Esophagus muscularis mucosa (tissue), 3 donors: ENCODE results near the gene LCN2.

Source experiments
- CTCF ChIP-seq, 3 experiments: fragments of 200-600 bp in 2 of 3; fragments of 450-650 bp in 1 of 3; sonication (generic) in 2 of 3; IDR thresholded peaks; one replicate each; pipeline ENCODE4 v1.5.1; 2017 to 2019; ENCODE audit warnings: antibody characterized with exemption in 3 of 3, mild to moderate bottlenecking in 2 of 3, moderate library complexity in 1 of 3
- POLR2A ChIP-seq: fragments of 450-650 bp; IDR thresholded peaks from one replicate; pipeline ENCODE4 v1.6.1; 2017; ENCODE audit warnings: antibody characterized with exemption, moderate library complexity, mild to moderate bottlenecking, low read depth
- POLR2AphosphoS5 ChIP-seq, 2 donors: sonication (generic); formaldehyde crosslinking; IDR thresholded peaks; one replicate each; pipeline ENCODE4 v1.6.1; 2017; ENCODE audit warnings: antibody characterized with exemption in 2 of 2

GRCh38 chr9:128121924-128122808, 27.1 kb upstream of the LCN2 start:
- no peak for TF ChIP-seq CTCF (IDR thresholded peaks at IDR 0.05)
- TF ChIP-seq POLR2A: no peak
- TF ChIP-seq POLR2AphosphoS5 (IDR thresholded peaks at IDR 0.05): no peak
